Esophagus squamous epithelium (tissue), 4 donors: Measurements from ENCODE around the gene TRAP1.

Source experiments
- POLR2A ChIP-seq, 4 donors: fragments of 450-650 bp; IDR thresholded peaks; one replicate each; pipeline ENCODE4 v1.6.1; 2017; ENCODE audit warnings: antibody characterized with exemption in 4 of 4, mild to moderate bottlenecking in 4 of 4, moderate library complexity in 3 of 4
- TF ChIP-seq, protein P1 (sequence below), 6 experiments: fragments of 450-650 bp in 4 of 6; fragments of 200-600 bp in 2 of 6; sonication (generic) in 2 of 6; IDR thresholded peaks; one replicate each; pipeline ENCODE4 v1.5.1; 2016 to 2019; ENCODE audit warnings: antibody characterized with exemption in 6 of 6, mild to moderate bottlenecking in 4 of 6, moderate library complexity in 4 of 6

DNA sequence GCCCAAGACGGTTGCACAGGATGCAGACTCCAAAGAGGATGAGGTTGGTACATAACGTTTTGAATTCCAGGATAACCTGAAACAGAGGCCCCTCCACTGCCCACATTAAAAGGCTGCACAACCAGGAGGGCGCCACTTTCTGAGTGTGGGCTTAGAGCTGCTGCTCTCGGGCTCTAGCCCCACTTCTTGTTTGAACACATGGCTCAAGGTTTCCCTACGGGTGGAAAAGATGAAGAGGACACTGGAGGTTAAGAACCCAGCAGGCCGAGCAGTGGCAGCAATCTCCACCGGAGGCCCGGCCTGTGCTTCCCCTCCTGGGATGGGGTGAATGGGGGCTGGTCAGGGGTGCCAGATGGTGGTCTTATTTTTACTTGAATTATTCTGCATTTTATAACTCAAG lies 8.0 kb upstream of the TRAP1 start:
- TF ChIP-seq, protein P1, sequence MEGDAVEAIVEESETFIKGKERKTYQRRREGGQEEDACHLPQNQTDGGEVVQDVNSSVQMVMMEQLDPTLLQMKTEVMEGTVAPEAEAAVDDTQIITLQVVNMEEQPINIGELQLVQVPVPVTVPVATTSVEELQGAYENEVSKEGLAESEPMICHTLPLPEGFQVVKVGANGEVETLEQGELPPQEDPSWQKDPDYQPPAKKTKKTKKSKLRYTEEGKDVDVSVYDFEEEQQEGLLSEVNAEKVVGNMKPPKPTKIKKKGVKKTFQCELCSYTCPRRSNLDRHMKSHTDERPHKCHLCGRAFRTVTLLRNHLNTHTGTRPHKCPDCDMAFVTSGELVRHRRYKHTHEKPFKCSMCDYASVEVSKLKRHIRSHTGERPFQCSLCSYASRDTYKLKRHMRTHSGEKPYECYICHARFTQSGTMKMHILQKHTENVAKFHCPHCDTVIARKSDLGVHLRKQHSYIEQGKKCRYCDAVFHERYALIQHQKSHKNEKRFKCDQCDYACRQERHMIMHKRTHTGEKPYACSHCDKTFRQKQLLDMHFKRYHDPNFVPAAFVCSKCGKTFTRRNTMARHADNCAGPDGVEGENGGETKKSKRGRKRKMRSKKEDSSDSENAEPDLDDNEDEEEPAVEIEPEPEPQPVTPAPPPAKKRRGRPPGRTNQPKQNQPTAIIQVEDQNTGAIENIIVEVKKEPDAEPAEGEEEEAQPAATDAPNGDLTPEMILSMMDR (IDR thresholded peaks at IDR 0.05): no peak
- TF ChIP-seq POLR2A (IDR thresholded peaks at IDR 0.05): no peak
